ENCODE results near the gene SLC9A3.

DNA sequence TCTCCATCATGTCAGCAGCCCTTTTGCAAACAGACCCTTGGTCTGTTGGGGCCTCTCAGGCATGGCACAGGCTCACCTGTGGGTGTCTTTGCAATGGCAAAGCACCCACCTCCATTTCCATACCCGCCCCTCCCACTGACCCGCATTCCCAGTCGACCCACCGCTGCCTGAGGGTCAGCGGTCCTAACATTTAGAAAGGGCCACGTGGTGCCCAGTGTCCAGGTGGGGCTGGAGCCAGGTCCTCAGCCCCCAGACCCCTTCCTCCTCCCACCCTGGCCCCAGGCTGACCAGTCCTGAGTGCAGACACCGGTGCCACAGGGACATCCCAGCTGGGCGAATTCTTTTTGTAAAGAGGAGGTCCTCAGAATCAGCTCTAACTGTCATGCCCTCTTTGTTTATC lies 44.6 kb upstream of the SLC9A3 start:
- TF ChIP-seq, protein P1, sequence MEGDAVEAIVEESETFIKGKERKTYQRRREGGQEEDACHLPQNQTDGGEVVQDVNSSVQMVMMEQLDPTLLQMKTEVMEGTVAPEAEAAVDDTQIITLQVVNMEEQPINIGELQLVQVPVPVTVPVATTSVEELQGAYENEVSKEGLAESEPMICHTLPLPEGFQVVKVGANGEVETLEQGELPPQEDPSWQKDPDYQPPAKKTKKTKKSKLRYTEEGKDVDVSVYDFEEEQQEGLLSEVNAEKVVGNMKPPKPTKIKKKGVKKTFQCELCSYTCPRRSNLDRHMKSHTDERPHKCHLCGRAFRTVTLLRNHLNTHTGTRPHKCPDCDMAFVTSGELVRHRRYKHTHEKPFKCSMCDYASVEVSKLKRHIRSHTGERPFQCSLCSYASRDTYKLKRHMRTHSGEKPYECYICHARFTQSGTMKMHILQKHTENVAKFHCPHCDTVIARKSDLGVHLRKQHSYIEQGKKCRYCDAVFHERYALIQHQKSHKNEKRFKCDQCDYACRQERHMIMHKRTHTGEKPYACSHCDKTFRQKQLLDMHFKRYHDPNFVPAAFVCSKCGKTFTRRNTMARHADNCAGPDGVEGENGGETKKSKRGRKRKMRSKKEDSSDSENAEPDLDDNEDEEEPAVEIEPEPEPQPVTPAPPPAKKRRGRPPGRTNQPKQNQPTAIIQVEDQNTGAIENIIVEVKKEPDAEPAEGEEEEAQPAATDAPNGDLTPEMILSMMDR (IDR thresholded peaks at IDR 0.05 in 2 of 3, conservative IDR thresholded peaks at IDR 0.05 in 1 of 3; ENCODE audit: borderline replicate concordance in 1 of 3, insufficient read depth in 1 of 3, low read depth in 2 of 3, low read length in 2 of 3), result no peak
- TF ChIP-seq EZH2 (IDR thresholded peaks at IDR 0.05) (no peak), POLR2AphosphoS5 (IDR thresholded peaks at IDR 0.05; ENCODE audit: low read depth, low read length) (no peak), SP1 (IDR thresholded peaks at IDR 0.05; ENCODE audit: low read depth) (no peak), EZH2phosphoT487 (IDR thresholded peaks at IDR 0.05; ENCODE audit: borderline replicate concordance) (no peak), CEBPB (IDR thresholded peaks at IDR 0.05; ENCODE audit: low read depth) (no peak), POLR2A (IDR thresholded peaks at IDR 0.05; ENCODE audit: borderline replicate concordance, extremely low read depth, insufficient read depth, insufficient read length) (no peak), ZFX (IDR thresholded peaks at IDR 0.05) (no peak)
- TF ChIP-seq, protein P2, sequence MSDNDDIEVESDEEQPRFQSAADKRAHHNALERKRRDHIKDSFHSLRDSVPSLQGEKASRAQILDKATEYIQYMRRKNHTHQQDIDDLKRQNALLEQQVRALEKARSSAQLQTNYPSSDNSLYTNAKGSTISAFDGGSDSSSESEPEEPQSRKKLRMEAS (IDR thresholded peaks at IDR 0.05), result no peak
